K562 (cell line): ENCODE measurements around the gene TMEM222. TPM values are rescaled to one million over a fixed set of nuclear protein-coding genes. Genes with fewer than 3 reads are reported as not detected.

Source experiments
- CHD7 ChIP-seq: fragments of 200-600 bp; sonication (generic); IDR thresholded peaks from one replicate; pipeline ENCODE4 v1.6.1; 2012; ENCODE audit warnings: mild to moderate bottlenecking, low read depth, low read length, inconsistent platforms
- COPS2 ChIP-seq: fragments of 450-650 bp; conservative IDR thresholded peaks from 2 replicates; pipeline ENCODE4 v1.6.1; 2016; ENCODE audit warnings: mild to moderate bottlenecking, moderate library complexity
- ESRRA ChIP-seq: fragments of 450-650 bp; IDR thresholded peaks from 2 replicates; pipeline ENCODE4 v1.6.1; 2014; ENCODE audit warnings: low read depth, mild to moderate bottlenecking, moderate library complexity, borderline replicate concordance
- HMG20B ChIP-seq: fragments of 250-450 bp; sonication (Bioruptor Pico); IDR thresholded peaks from 2 replicates; pipeline ENCODE4 v1.5.0; 2021; ENCODE audit warnings: mild to moderate bottlenecking
- RBM25 ChIP-seq: fragments of 200-400 bp; formaldehyde crosslinking; IDR thresholded peaks from 2 replicates; pipeline ENCODE4 v1.6.1; 2018; ENCODE audit warnings: low read length, low read depth, moderate library complexity; ENCODE audit not compliant: severe bottlenecking
- SREBF2 ChIP-seq: sonication (generic); formaldehyde crosslinking; IDR thresholded peaks from 2 replicates; pipeline ENCODE4 v1.4.0; 2020; ENCODE audit warnings: mild to moderate bottlenecking, missing genetic modification reagents
- ZNF584 ChIP-seq: fragments of 200-800 bp; sonication (Bioruptor generic); IDR thresholded peaks from 2 replicates; pipeline ENCODE4 v1.6.1; 2016; ENCODE audit warnings: low read depth, mild to moderate bottlenecking, missing genetic modification characterization, missing compliant biosample characterization
- polyA plus RNA-seq, 8 experiments: library from polyadenylated mRNA; depleted of rRNA in 4 of 8; stranded (reverse) in 5 of 8; unstranded in 3 of 8; fragments of >200 nt; fragmentation: Nextera tagmentation in 2 of 8; fragmentation: Illumina TruSeq in 1 of 8; extraction: Ambion mirVana in 2 of 8; extraction: Trizol in 1 of 8; gene quantifications; 2 replicates each; pipeline versions ENCODE4 v1.2.1 to v1.2.3, GENCODE V29; 2011 to 2014; ENCODE audit warnings: inconsistent platforms in 1 of 8, missing spikeins in 1 of 8
- total RNA-seq, 7 experiments: library from RNA; depleted of rRNA in 6 of 7; stranded (reverse); fragments of >200 nt in 6 of 7; fragmentation: Illumina TruSeq in 2 of 7; extraction: Trizol in 2 of 7; gene quantifications; 2 replicates each; pipeline versions ENCODE4 v1.2.1 to v1.2.3, GENCODE V29; 2011 to 2021; ENCODE audit warnings: low replicate concordance in 1 of 7
- TF ChIP-seq, protein P1 (sequence below): fragments of 450-650 bp; formaldehyde crosslinking; IDR thresholded peaks from 2 replicates; pipeline ENCODE4 v1.4.0; 2022; ENCODE audit warnings: mild to moderate bottlenecking, moderate library complexity
- TF ChIP-seq, protein P2 (sequence below): fragments of 450-650 bp; IDR thresholded peaks from 2 replicates; pipeline ENCODE4 v1.6.1; 2016; ENCODE audit warnings: borderline replicate concordance
- TF ChIP-seq, protein P3 (sequence below): IDR thresholded peaks from 2 replicates; pipeline ENCODE4 v1.6.1; 2011; ENCODE audit warnings: borderline replicate concordance, low read depth, mild to moderate bottlenecking, moderate library complexity, low read length; ENCODE audit not compliant: insufficient read depth, poor library complexity, severe bottlenecking

Gene TMEM222
- total and polyA plus RNA-seq, 9 of the 15 experiments (the other 6 are each of a cell fraction or from before 2014, with no cell fraction given): 6.9 to 48.0 (median 32.8) TPM

GRCh38 chr1:27357281-27358037, 35.5 kb downstream of the TMEM222 start (continued):
- TF ChIP-seq CHD7 (no peak), ESRRA (peak; percentile 32; the same call in 1 of the 2 replicates), RBM25 (no peak), HMG20B (CRISPR knock-in tag) (no peak), SREBF2 (CRISPR knock-in tag) (no peak), COPS2 (no peak), ZNF584 (CRISPR knock-in tag) (no peak)
- TF ChIP-seq, protein P1, sequence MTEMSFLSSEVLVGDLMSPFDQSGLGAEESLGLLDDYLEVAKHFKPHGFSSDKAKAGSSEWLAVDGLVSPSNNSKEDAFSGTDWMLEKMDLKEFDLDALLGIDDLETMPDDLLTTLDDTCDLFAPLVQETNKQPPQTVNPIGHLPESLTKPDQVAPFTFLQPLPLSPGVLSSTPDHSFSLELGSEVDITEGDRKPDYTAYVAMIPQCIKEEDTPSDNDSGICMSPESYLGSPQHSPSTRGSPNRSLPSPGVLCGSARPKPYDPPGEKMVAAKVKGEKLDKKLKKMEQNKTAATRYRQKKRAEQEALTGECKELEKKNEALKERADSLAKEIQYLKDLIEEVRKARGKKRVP (CRISPR knock-in tag): no peak
- TF ChIP-seq, protein P2, sequence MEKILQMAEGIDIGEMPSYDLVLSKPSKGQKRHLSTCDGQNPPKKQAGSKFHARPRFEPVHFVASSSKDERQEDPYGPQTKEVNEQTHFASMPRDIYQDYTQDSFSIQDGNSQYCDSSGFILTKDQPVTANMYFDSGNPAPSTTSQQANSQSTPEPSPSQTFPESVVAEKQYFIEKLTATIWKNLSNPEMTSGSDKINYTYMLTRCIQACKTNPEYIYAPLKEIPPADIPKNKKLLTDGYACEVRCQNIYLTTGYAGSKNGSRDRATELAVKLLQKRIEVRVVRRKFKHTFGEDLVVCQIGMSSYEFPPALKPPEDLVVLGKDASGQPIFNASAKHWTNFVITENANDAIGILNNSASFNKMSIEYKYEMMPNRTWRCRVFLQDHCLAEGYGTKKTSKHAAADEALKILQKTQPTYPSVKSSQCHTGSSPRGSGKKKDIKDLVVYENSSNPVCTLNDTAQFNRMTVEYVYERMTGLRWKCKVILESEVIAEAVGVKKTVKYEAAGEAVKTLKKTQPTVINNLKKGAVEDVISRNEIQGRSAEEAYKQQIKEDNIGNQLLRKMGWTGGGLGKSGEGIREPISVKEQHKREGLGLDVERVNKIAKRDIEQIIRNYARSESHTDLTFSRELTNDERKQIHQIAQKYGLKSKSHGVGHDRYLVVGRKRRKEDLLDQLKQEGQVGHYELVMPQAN: no peak
- TF ChIP-seq, protein P3, sequence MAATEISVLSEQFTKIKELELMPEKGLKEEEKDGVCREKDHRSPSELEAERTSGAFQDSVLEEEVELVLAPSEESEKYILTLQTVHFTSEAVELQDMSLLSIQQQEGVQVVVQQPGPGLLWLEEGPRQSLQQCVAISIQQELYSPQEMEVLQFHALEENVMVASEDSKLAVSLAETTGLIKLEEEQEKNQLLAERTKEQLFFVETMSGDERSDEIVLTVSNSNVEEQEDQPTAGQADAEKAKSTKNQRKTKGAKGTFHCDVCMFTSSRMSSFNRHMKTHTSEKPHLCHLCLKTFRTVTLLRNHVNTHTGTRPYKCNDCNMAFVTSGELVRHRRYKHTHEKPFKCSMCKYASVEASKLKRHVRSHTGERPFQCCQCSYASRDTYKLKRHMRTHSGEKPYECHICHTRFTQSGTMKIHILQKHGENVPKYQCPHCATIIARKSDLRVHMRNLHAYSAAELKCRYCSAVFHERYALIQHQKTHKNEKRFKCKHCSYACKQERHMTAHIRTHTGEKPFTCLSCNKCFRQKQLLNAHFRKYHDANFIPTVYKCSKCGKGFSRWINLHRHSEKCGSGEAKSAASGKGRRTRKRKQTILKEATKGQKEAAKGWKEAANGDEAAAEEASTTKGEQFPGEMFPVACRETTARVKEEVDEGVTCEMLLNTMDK: peak; percentile 90
